ENCODE measurements around the gene PTPN4. TPM values are rescaled to one million over a fixed set of nuclear protein-coding genes. Genes with fewer than 3 reads are reported as not detected.

PTPN4 gene
- total RNA-seq, 1 experiment from 2014 or later = 44.5 TPM

DNA sequence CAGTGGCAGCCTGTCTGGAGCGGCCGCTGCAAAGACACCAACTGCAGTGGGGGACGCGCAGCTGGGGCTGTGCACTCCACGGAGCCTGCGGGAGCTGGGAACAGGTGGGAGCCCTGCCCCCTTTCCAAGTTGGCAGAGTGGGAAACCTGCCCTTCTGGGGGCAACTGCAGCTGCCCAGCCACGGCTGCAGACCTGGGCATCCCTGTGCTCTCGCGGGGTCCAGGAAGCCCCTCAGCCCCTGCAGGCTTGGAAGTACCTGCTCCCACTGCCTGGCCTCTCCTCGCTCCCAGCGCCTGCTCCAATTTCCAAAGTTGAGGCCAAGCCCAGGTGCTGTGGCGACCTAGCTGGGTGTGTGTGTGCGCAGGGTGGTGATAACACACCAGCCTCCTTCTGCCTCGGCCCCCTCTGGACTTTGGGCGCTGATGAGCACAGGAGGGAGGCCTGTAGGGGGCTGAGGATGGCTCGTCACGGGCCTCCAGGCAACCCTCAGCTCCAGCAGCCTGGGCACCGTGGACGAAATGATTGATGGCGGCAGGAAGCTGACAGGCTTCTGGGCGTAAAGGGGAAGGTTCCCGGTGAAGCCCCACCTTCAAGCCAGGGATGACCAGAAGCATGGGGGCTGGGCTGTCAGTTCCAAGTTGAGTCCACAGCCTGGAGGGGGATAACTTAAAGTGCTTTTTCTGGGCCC is 76.9 kb downstream of the PTPN4 start:
- no peaks in the 10 kb centered on the region for H4K20me1 ChIP-seq (ENCODE audit: low read length)
- CTCF ChIA-PET = no interaction called here
- POLR2A ChIA-PET (ENCODE audit: unreplicated experiment) = no interaction called here

DNA sequence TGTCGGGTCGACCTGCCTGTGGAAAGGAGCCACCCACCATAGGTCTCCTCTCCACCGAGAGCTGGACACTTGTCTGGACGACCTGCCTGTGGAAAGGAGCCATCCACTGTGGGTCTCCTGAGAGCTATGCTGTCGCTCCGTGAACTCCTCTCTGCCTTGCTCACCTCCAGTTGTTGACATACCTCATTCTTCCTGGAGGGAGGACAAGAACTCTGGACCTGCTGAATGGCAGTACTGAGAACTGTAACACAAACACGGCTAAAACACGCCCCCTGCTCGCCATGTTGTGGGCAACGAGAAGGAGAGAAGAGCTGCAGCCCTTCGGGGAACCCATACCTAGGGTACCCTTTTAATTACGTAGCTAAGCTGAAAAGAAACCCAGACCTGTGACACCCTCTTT is 77.6 kb downstream of the PTPN4 start:
- no TSS peak for BruUV-seq (replicated peaks)
- Histone ChIP-seq H3K4me2 (ENCODE audit: low read length) (no peak overlapping the region), H3K9me3 (ENCODE audit: low read length) (no peaks in the 10 kb centered on the region), H3K9ac (ENCODE audit: low read length) (no peak overlapping the region), H3K79me2 (ENCODE audit: low read length) (peaks cover 18% of the 10 kb centered on the region; the same call in 1 of the 2 replicates), H2AFZ (ENCODE audit: low read length) (no peak overlapping the region), H3K9me2 (replicated peaks; ENCODE audit: low read length) (no peaks in the 10 kb centered on the region), H3K27me3 (ENCODE audit: low read length) (no peaks in the 10 kb centered on the region), H3K4me3 (ENCODE audit: low read length) (no peak overlapping the region), H3K36me3 (ENCODE audit: low read depth, low read length) (no peaks in the 10 kb centered on the region), H3F3A (ENCODE audit: low read length, unreplicated experiment) (no peaks in the 10 kb centered on the region), H4K20me1 (ENCODE audit: low read length) (no peaks in the 10 kb centered on the region), H3K4me1 (ENCODE audit: insufficient read depth, low read length) (0 out of 2 replicates have a peak, but pooled peaks cover 4% of the 10 kb centered on the region), H3K27ac (ENCODE audit: low read length) (no peak overlapping the region)
- intact Hi-C loops (cut with micrococcal nuclease) = no loop called here
- ChIA-PET CTCF (no interaction called here), POLR2A (ENCODE audit: unreplicated experiment) (no interaction called here)
- ATAC-seq = no peak
- no peak for DNase-seq
- TF ChIP-seq EZH2phosphoT487 (IDR thresholded peaks at IDR 0.05; ENCODE audit: borderline replicate concordance, low read length) = no peak
- TF ChIP-seq, protein P1, sequence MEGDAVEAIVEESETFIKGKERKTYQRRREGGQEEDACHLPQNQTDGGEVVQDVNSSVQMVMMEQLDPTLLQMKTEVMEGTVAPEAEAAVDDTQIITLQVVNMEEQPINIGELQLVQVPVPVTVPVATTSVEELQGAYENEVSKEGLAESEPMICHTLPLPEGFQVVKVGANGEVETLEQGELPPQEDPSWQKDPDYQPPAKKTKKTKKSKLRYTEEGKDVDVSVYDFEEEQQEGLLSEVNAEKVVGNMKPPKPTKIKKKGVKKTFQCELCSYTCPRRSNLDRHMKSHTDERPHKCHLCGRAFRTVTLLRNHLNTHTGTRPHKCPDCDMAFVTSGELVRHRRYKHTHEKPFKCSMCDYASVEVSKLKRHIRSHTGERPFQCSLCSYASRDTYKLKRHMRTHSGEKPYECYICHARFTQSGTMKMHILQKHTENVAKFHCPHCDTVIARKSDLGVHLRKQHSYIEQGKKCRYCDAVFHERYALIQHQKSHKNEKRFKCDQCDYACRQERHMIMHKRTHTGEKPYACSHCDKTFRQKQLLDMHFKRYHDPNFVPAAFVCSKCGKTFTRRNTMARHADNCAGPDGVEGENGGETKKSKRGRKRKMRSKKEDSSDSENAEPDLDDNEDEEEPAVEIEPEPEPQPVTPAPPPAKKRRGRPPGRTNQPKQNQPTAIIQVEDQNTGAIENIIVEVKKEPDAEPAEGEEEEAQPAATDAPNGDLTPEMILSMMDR (conservative IDR thresholded peaks at IDR 0.05; ENCODE audit: low read depth, low read length) = no peak
- TF ChIP-seq EZH2 (IDR thresholded peaks at IDR 0.05; ENCODE audit: low read length, unreplicated experiment) = no peak

More for the DNA sequence above, 76.9 kb downstream of the PTPN4 start:
- Histone ChIP-seq H3K4me3 (ENCODE audit: low read length) (no peak overlapping the region), H3K27me3 (ENCODE audit: low read length) (no peaks in the 10 kb centered on the region), H3K4me1 (ENCODE audit: insufficient read depth, low read length) (0 out of 2 replicates have a peak, but pooled peaks cover 4% of the 10 kb centered on the region), H3K27ac (ENCODE audit: low read length) (no peak overlapping the region), H3K9me2 (replicated peaks; ENCODE audit: low read length) (no peaks in the 10 kb centered on the region), H3K9me3 (ENCODE audit: low read length) (no peaks in the 10 kb centered on the region), H3K4me2 (ENCODE audit: low read length) (no peak overlapping the region), H3F3A (ENCODE audit: low read length, unreplicated experiment) (no peaks in the 10 kb centered on the region), H3K36me3 (ENCODE audit: low read depth, low read length) (no peaks in the 10 kb centered on the region), H2AFZ (ENCODE audit: low read length) (no peak overlapping the region), H3K9ac (ENCODE audit: low read length) (no peak overlapping the region), H3K79me2 (ENCODE audit: low read length) (peaks cover 24% of the 10 kb centered on the region)
- intact Hi-C loops (cut with micrococcal nuclease) = no loop called here
- DNase-seq (no peak), ATAC-seq (no peak)
- BruUV-seq (replicated peaks) = no TSS peak
- TF ChIP-seq EZH2 (IDR thresholded peaks at IDR 0.05; ENCODE audit: low read length, unreplicated experiment) (no peak), EZH2phosphoT487 (IDR thresholded peaks at IDR 0.05; ENCODE audit: borderline replicate concordance, low read length) (no peak)
- TF ChIP-seq, protein P1 (conservative IDR thresholded peaks at IDR 0.05; ENCODE audit: low read depth, low read length) = no peak

DNA sequence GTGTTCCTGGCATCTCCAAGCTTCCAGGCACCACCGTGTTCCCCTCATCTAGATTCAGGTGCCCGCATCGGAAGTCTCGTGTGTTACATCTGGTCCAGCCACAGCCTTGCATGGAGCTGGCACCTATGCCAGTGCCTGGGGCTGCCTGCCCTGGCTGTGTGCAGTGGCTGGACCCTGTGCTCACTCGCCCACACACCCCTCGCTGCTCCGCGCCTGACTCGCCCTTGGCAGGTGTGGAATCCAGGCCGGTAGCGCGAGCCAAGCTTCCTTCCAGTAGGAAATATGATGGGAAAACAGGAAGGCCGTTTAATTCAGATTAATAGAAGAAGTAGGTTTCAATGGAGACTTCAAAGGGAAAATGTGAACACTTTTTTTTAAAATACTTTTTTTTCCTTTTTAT is 78.0 kb downstream of the PTPN4 start:
- no peak overlapping the region for H3K27ac ChIP-seq (ENCODE audit: low read length)
- 0 out of 2 replicates have a peak, but pooled peaks cover 4% of the 10 kb centered on the region for H3K4me1 ChIP-seq (ENCODE audit: insufficient read depth, low read length)
- POLR2A ChIA-PET (ENCODE audit: unreplicated experiment) = no interaction called here
- intact Hi-C loops (cut with micrococcal nuclease) = no loop called here
- CTCF ChIA-PET = no interaction called here
- H3F3A ChIP-seq (ENCODE audit: low read length, unreplicated experiment) = no peaks in the 10 kb centered on the region
- no peak overlapping the region for H3K4me2 ChIP-seq (ENCODE audit: low read length)
- H2AFZ ChIP-seq (ENCODE audit: low read length) = no peak overlapping the region
- H3K9me2 ChIP-seq (replicated peaks; ENCODE audit: low read length) = no peaks in the 10 kb centered on the region
- ATAC-seq (no peak), DNase-seq (no peak)
- peaks cover 15% of the 10 kb centered on the region; the same call in 1 of the 2 replicates for H3K79me2 ChIP-seq (ENCODE audit: low read length)
- no peak overlapping the region for H3K9ac ChIP-seq (ENCODE audit: low read length)
- no peaks in the 10 kb centered on the region for H4K20me1 ChIP-seq (ENCODE audit: low read length)
- TF ChIP-seq EZH2phosphoT487 (IDR thresholded peaks at IDR 0.05; ENCODE audit: borderline replicate concordance, low read length) = no peak
- no peak for TF ChIP-seq EZH2 (IDR thresholded peaks at IDR 0.05; ENCODE audit: low read length, unreplicated experiment)
- TF ChIP-seq, protein P1 (conservative IDR thresholded peaks at IDR 0.05; ENCODE audit: low read depth, low read length) = no peak
- BruUV-seq (replicated peaks) = no TSS peak
- no peak overlapping the region for H3K4me3 ChIP-seq (ENCODE audit: low read length)
- no peaks in the 10 kb centered on the region for H3K36me3 ChIP-seq (ENCODE audit: low read depth, low read length)
- no peaks in the 10 kb centered on the region for H3K27me3 ChIP-seq (ENCODE audit: low read length)
- H3K9me3 ChIP-seq (ENCODE audit: low read length) = no peaks in the 10 kb centered on the region
